Measurements from ENCODE around the gene RNF26. TPM values are rescaled to one million over a fixed set of nuclear protein-coding genes. Genes with fewer than 3 reads are reported as not detected.

RNF26 gene
- total and polyA plus RNA-seq, 2 donors (not counting 3 experiments of a cell fraction or from before 2014, with no cell fraction given): 40.1 to 43.8 TPM

GRCh38 chr11:119376197-119376847 lies 42.0 kb downstream of the RNF26 start:
- H3K36me3 ChIP-seq (ENCODE audit: control insufficient read depth in 2 of 2, extremely low read depth in 1 of 2, insufficient read depth in 2 of 2, low read length in 2 of 2): no peaks in the 10 kb centered on the region
- peaks cover 0 to 7% of the 10 kb centered on the region in 2 experiments for H3K27me3 ChIP-seq (ENCODE audit: control insufficient read depth in 2 of 2, insufficient read depth in 2 of 2, low read length in 2 of 2)
- H4K20me1 ChIP-seq (replicated peaks; ENCODE audit: control insufficient read depth, extremely low read depth, insufficient read depth, low read length): no peaks in the 10 kb centered on the region
- no peak for FAIRE-seq
- no TSS peak for BruUV-seq (replicated peaks)
- H3K9ac ChIP-seq (replicated peaks; ENCODE audit: extremely low read depth, insufficient read depth, low read length): no peak overlapping the region
- H3K79me2 ChIP-seq (ENCODE audit: control insufficient read depth, insufficient read depth, low read length): no peaks in the 10 kb centered on the region
- no peaks in the 10 kb centered on the region for H3K9me3 ChIP-seq (replicated peaks; ENCODE audit: control insufficient read depth, insufficient read depth, low read length)
- ChIA-PET POLR2A (no interaction called here), CTCF (interaction anchor here (0.8 to 11.7 kb wide), 7 partner anchors 8 to 732 kb away, joined by 3 to 154 read pairs (median 6); partner anchors contain the start of gene C1QTNF5)
- no peaks in the 10 kb centered on the region for H3K9me1 ChIP-seq (replicated peaks; ENCODE audit: control insufficient read depth, extremely low read depth, insufficient read depth, low read length)
- no peak for TF ChIP-seq POLR2AphosphoS5 (IDR thresholded peaks at IDR 0.05; ENCODE audit: insufficient read depth, low read depth, low read length)
- no peak for TF ChIP-seq JUN (IDR thresholded peaks at IDR 0.05; ENCODE audit: borderline replicate concordance, insufficient read depth, insufficient read length, low read depth)
- intact Hi-C loops (cut with micrococcal nuclease) (no loop called here), dilution Hi-C loops (cut with MboI; ENCODE audit: extremely low pct_ligation_motif_present, low sequenced_read_pairs) (no loop called here)
- H2AFZ ChIP-seq (ENCODE audit: low read depth, low read length): no peak overlapping the region
- peaks cover 4% of the 10 kb centered on the region for H3K4me1 ChIP-seq (ENCODE audit: control insufficient read depth, extremely low read depth, insufficient read depth, low read length)
- no peak for DNase-seq (ENCODE audit: low read depth, low spot score)
- H3K27ac ChIP-seq (ENCODE audit: insufficient read depth, low read depth, low read length): no peak overlapping the region
- H3K4me2 ChIP-seq (ENCODE audit: insufficient read depth, low read length): no peak overlapping the region
- no peak overlapping the region for H3K4me3 ChIP-seq (replicated peaks in 1 of 3; ENCODE audit: insufficient read depth in 1 of 3, low read depth in 1 of 3, low read length in 3 of 3)

- CTCF ChIA-PET: interaction anchor here (0.8 to 11.7 kb wide), 4 partner anchors 9 to 731 kb away, joined by 3 to 154 read pairs (median 70); partner anchors contain the start of gene C1QTNF5
- Histone ChIP-seq H3K27ac (ENCODE audit: insufficient read depth, low read depth, low read length) (no peak overlapping the region), H2AFZ (ENCODE audit: low read depth, low read length) (no peak overlapping the region)
Observed at GRCh38 chr11:119377112-119377901, 43.0 kb downstream of the RNF26 start.

More at GRCh38 chr11:119377112-119377901, 43.0 kb downstream of the RNF26 start:
- no TSS peak for BruUV-seq (replicated peaks)
- Histone ChIP-seq H3K9ac (replicated peaks; ENCODE audit: extremely low read depth, insufficient read depth, low read length) (no peak overlapping the region), H3K9me1 (replicated peaks; ENCODE audit: control insufficient read depth, extremely low read depth, insufficient read depth, low read length) (no peaks in the 10 kb centered on the region), H3K79me2 (ENCODE audit: control insufficient read depth, insufficient read depth, low read length) (no peaks in the 10 kb centered on the region), H3K4me3 (replicated peaks in 1 of 3; ENCODE audit: insufficient read depth in 1 of 3, low read depth in 1 of 3, low read length in 3 of 3) (no peak overlapping the region), H3K36me3 (ENCODE audit: control insufficient read depth in 2 of 2, extremely low read depth in 1 of 2, insufficient read depth in 2 of 2, low read length in 2 of 2) (no peaks in the 10 kb centered on the region), H3K27me3 (ENCODE audit: control insufficient read depth in 2 of 2, insufficient read depth in 2 of 2, low read length in 2 of 2) (peaks cover 0 to 7% of the 10 kb centered on the region in 2 experiments), H4K20me1 (replicated peaks; ENCODE audit: control insufficient read depth, extremely low read depth, insufficient read depth, low read length) (no peaks in the 10 kb centered on the region), H3K4me1 (ENCODE audit: control insufficient read depth, extremely low read depth, insufficient read depth, low read length) (peaks cover 10% of the 10 kb centered on the region), H3K9me3 (replicated peaks; ENCODE audit: control insufficient read depth, insufficient read depth, low read length) (no peaks in the 10 kb centered on the region), H3K4me2 (ENCODE audit: insufficient read depth, low read length) (no peak overlapping the region)
- TF ChIP-seq MYC (IDR thresholded peaks at IDR 0.05; ENCODE audit: low read depth, low read length): no peak
- no peak for TF ChIP-seq CTCF (IDR thresholded peaks at IDR 0.05; ENCODE audit: extremely low read depth in 1 of 2, insufficient read depth in 1 of 2, low read depth in 1 of 2, low read length in 2 of 2)
- no peak for TF ChIP-seq GATA2 (IDR thresholded peaks at IDR 0.05; ENCODE audit: insufficient read depth, insufficient read length, low read depth, low read length)
- no peak for TF ChIP-seq FOS (IDR thresholded peaks at IDR 0.05; ENCODE audit: borderline replicate concordance, insufficient read depth, low read length)
- no peak for TF ChIP-seq POLR2AphosphoS5 (IDR thresholded peaks at IDR 0.05; ENCODE audit: insufficient read depth, low read depth, low read length)
- no peak for TF ChIP-seq EZH2 (IDR thresholded peaks at IDR 0.05; ENCODE audit: borderline replicate concordance, low read depth, low read length, severe bottlenecking)
- no peak for TF ChIP-seq JUN (IDR thresholded peaks at IDR 0.05; ENCODE audit: borderline replicate concordance, insufficient read depth, insufficient read length, low read depth)
- TF ChIP-seq POLR2A (IDR thresholded peaks at IDR 0.05; ENCODE audit: low read depth, low read length): no peak
- TF ChIP-seq MAX (IDR thresholded peaks at IDR 0.05; ENCODE audit: insufficient read depth, insufficient read length): no peak
- intact Hi-C loops (cut with micrococcal nuclease): no loop called here
- dilution Hi-C loops (cut with MboI; ENCODE audit: extremely low pct_ligation_motif_present, low sequenced_read_pairs): no loop called here
- DNase-seq (ENCODE audit: low read depth, low spot score) (no peak), FAIRE-seq (no peak)
- POLR2A ChIA-PET: no interaction called here
